GM19193 (cell line): ENCODE data around the gene ISCU.

ENCODE experiments used
- POLR2A ChIP-seq: IDR thresholded peaks from 4 replicates; pipeline ENCODE4 v1.6.1; 2011; ENCODE audit not compliant: insufficient read depth, insufficient read length; ENCODE audit errors: extremely low read depth

ISCU gene

DNA sequence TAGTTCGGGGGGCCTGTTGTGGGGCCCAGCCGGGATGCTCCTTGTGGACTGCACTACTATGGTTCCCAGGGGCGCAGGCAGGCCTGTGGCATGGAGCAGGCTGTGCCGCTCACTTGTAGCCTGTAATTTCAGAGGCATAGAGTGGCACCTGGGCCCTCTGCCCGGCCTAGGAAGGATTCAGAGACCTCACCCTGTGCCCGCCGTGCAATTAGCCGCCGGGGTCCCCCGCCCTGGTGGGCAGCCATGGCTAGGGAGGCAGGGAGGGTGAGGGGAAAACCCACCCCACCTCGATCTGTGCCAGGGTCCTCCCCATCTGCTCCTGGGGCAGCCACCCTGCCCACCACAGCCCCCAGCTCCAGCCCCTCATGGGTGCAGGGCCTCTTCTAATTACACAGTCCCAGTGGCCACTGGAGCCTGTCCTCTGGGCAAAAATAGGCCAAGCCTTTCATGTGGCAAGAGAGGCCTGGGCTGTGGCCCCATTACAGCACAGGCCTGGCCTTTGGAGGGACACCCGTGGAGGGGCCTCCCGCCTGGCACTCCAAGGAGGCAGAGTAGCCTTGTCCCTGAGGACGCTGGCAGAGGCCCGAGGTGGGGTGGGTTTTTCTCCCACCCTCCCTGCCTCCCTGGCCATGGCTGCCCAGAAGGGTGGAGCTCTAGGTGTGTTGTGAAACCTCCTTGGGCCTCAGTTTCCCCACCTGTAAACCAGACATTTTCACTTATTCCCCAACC lies 40.7 kb downstream of the ISCU start:
- no peak for TF ChIP-seq POLR2A

DNA sequence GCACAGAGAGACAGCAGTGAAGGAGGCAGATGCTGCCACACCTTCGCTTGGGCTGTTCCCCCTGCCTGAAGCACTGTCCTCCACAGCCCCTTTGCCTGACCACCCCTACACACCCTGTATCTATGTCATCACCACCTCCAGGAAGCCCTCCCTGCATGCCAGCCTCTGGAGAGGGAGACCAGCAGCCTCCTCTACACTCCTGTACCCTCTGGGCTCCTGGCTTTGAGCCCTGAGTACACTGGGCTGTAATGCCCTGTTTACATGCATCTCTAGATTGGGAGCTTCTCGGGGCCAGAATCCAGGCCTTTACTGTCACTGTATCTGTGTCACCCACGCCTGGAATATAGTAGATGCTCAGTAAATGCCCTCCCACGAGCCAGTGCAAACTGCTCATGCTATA lies 41.3 kb downstream of the ISCU start:
- TF ChIP-seq POLR2A = no peak

DNA sequence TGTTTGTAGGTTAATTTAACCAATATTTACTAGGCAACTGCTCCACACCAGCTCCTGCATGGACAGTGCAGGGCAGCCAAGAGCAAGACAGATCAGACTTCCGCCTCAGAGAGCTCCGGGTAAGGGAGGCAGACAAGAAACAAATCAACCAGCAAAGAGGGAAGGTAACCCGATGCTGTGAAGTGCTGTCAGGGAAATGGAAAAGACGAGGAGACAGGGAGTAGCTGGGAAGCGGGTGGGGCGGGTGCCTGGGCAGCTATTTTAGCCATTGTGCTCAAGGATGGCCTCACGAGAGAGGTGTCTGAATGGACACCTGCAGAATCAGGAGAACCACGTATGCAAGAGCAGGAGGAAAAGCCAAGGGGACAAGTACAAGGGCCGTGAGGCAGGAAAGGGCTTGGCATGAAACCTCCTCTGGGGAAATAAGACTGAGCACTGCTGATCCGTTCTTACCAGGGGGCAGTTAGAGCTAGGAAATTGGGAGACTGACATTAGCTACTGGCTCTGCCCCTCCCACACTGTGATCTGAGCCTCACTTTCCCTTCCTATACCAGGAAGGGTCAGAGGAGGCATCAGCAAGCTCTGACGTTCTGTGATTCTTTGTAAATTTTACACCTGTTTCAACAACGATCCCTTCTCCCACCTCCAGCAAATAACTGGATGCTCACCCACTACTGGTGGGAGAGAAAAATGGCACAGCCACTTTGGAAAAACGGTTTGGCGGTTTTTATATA lies 42.0 kb downstream of the ISCU start:
- no peak for TF ChIP-seq POLR2A

DNA sequence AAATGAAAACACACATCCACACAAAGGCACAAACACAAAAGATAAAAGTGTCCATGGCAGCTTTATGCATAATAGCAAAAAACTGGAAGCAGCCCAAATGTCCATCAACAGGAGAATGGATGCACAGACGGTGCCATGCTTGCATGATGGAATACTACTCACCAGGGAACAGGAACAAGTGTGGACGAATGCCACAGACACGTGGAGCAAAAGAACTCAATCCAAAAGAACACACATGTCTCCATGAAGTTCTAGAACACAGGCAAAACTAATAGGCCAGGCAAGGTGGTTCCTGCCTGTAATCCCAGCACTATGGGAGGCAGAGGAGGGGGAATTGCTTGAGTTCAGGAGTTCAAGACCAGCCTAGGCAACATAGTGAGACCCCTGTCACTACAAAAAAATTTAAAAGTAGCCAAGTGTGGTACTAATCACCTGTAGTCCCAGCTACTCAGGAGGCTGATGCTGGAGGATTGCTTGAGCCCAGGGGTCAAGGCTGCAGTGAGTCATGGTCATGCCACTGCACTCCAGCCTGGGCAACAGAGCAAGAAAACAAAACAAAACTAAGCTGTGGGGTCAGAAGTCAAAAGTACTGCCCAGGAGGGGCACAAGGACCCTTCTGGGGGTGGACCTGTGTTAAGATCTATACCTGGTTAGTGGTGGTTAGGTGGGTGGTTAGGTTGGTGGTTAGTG lies 42.7 kb downstream of the ISCU start:
- no peak for TF ChIP-seq POLR2A

DNA sequence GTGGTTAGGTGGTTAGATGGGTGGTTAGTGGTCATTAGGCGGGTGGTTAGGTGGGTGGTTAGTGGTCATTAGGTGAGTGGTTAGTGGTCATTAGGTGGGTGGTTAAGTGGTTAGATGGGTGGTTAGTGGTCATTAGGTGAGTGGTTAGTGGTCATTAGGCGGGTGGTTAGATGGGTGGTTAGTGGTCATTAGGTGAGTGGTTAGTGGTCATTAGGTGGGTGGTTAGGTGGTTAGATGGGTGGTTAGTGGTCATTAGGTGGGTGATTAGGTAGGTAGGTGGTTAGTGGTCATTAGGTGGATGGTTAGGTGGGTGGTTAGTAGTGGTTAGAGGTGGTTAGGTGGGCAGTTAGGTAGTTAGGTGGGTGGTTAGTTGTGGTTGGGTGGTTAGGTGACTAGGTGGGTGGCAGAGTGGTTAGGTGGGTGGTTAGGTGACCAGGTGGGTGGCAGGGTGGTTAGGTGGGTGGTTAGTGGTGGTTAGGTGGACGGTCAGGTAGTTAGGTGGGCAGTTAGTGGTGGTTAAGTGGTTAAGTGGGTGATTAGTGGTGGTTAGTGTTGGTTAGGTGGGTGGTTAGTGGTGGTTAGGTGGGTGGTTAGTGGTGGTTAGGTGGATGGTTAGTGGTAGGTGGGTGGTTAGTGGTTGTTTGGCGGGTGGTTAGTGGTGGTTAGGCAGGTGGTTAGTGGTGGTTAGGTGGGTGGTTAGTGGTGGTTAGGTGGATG lies 43.5 kb downstream of the ISCU start:
- TF ChIP-seq POLR2A = no peak

DNA sequence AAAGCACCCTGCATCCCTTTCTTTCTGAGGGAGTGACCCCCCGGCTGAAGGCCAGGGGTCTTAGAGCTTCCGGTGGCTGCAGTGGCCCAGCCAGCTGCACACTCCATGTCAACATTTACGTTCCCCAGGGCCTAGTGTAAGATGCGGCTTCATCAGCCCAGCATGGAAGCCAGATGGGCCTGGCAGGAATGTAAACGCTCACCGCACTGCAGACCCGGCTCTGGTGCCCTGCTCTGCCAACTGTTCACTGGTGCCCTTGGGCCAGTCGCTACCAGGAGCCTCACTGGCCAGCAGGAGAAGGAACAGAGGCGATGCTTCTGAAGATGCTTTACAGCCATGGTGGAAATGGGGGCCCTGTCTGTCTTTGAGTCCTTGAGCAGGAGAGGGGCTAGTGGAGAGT lies 44.1 kb downstream of the ISCU start:
- TF ChIP-seq POLR2A = no peak

DNA sequence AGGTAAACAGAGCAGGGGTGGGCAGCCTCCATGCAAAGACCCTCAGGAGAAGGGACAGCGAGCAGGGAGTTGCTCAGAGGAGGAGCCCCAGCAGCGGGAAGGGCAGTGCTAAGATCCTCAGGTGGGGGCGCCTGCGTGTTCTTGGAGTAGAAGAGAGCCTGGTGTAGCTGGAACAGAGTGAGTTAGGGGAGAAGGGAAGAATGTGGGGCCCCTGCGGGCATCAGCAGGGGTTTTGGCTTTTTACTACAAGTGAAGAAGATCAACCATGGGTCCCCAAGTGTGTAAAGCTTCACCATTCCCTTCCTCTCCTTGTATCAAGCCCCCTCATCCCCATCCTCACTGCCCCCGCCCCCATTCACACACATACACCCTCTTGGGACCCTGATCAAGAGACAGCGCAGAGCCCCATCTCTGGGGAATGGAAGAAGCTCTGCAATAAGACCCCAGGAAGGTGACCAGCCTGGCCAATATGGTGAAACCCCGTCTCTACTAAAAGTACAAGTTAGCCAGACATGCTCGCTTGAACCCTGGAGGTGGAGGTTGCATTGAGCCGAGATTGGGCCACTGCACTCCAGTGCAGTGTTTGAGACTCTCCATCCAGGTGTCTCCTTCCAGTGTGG lies 45.7 kb downstream of the ISCU start:
- TF ChIP-seq POLR2A = no peak

DNA sequence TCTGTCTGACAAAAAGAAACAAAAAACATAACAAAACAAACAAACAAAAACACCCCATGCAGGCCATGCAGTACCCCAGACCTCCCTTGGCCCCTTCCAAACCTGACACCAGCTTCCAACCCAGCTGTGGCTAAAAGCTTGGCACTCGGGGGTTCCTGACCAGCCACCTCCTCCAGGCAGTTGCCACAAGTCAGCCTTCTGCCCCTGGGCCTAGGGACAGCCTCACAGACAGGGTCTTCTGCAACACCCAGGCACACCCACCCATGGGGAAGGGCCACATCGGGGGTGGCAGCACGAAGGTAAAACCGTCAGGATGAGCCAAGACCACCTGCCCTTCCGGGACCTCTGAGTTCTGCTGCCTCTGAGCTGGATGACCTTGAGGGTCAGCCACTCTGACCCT lies 46.2 kb downstream of the ISCU start:
- TF ChIP-seq POLR2A = no peak

DNA sequence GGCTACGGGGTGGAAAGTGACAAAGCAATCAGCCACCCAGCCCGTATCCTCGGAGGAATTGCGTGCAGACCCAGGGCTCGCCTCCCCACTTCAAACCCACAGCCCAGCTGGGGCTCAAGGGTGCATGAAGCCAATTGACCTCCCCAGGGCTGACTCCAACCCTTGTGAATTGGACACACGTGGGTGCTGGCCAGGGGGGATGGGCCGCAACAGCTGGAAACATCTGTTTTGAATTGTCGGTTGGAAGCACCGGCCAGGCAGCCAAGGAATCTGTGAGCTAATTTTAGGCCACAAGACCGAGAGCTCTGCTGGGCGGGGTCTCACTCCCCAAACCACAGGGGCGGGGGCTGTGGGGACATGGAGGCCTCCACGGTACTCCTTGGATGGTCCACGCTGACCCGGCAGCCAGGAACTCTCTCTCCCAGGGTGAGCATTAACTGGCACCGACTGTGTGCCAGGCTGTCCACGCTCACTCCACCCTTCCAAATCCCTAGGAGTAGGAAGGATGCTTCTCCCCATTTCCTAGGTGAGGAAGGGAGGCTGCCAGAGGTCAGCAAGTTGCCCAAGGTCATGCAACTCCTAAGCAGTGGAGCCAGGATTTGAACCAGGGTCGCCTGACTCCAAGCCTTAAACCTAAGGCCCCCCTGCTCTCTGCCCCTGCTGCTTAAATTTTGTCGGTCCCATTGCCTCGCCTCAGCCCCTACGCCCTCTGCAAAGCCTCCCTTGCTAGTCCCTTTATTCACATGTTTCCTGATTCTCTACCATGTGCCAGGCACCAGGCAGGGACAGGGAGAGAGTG lies 47.3 kb downstream of the ISCU start:
- TF ChIP-seq POLR2A = no peak

DNA sequence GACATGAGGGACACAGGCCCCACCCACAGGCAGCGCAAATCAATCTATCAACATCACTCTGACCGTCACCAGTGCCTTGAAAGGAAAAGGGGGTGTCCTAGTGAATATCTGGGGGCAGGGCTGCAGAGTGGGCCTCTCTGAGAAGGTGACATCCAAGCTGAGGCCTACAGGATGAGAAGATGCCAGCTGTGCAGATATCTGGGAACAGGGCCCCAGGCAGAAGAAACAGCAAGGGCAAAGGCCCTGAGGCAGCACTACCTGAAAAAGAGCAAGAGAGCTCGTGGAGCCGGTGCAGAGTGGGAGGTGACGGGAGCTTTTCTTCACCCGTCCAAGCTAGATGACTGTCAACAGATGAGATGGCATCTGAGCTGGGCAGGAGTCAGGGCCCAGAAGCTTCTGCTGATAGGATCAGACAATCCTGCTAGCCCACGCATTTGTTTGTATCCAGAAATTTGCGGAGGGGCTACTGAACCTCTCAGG lies 48.0 kb downstream of the ISCU start:
- no peak for TF ChIP-seq POLR2A

DNA sequence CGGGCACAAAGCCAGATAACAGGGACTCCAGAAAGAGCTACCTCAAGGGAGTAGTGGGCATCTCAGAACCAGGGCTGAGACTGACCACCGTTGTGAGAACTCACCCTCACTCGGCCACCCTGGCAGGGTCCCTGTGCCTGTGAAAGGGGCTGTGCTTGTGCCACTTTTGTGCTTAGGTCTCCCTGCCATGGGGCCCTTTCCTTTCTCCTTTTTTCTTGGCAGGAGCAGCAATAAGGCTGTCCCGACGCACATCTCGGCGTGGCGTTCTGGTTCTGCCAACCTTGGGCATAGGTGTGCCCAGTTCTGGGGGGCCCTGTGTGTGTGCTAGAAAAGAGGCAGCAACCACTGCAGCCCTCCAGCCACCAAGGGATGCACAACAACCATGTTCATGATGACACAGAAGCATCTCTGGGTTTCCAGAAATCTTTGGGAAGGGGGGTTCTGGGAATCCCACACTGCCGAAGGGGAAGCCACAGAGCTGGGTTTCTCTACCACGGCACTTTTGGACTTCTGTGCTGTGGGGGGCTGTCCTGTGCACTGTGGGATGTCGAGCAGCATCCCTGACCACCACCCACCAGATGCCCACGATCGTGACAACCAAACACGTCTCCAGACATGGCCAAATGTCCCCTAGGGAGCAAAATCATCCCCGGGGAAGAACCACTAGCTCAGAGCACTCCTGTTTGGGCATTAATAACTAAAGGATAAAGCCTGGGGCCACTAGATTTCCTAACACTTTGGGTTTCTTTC lies 48.6 kb downstream of the ISCU start:
- no peak for TF ChIP-seq POLR2A

DNA sequence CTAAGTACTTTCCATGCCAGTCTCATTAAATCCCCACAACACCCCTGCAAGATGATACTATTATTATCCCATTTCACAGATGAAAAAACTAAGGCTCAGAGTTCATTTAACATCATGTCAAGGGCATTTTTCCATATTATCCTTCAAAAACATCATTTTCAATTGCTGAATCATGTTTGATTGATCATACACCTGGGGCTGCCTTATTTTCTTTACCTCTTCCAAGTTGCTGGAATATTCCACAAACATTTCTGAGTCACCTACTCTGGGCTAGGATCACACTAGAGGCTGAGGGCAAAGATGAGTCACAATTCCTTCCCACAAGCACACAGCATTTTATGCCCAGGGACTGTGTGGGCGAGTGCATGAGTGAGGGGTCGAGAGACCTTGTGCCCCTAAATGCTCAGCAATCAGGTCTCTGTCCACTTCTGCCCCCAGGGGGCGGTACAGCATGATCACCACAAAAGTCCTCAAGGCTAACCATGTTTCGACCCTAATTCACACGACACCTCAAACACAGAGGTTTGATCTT lies 49.6 kb downstream of the ISCU start:
- TF ChIP-seq POLR2A = no peak

DNA sequence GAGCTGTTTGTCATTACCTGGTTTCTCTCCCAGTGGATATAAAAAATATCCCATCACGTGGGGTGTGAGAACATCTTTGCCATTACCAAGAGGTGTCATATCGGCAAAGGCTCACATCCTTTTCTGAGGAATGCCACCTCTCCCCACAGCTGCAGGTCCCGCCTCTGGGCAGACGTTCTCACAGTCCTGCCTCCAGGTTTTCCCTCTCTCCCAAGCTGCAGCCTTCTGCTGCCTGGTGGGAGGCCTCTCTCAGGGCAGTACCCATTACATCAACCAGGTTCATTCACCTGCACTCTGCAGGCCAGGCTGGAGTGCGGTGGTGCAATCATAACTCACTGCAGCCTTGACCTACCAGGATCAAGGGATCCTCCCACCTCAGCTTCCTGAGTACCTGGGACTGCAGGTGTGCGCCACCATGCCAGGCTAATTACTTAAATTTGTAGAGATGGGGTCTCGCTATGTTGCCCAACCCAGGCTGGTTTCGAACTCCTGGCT lies 50.4 kb downstream of the ISCU start:
- TF ChIP-seq POLR2A = no peak

DNA sequence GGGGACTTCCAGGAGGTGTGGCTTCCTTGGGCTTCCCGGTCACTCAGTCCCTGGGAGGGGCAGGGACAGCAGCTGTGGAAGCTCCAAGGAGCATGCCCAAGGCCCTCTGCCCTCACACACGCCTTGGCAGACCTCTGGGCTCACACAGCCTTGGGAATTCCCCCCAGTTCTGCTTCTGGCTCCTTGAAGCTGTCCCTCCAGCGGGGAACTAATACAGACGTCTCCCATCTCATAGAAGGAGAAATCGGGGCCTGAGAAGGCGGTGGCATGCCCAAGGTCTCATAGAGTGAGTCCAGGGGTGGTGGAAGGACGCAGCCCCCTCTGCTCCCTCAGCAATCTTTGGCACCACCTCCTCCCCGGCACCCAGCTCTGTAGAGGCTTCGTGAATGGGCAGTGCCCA lies 51.2 kb downstream of the ISCU start:
- TF ChIP-seq POLR2A = no peak

DNA sequence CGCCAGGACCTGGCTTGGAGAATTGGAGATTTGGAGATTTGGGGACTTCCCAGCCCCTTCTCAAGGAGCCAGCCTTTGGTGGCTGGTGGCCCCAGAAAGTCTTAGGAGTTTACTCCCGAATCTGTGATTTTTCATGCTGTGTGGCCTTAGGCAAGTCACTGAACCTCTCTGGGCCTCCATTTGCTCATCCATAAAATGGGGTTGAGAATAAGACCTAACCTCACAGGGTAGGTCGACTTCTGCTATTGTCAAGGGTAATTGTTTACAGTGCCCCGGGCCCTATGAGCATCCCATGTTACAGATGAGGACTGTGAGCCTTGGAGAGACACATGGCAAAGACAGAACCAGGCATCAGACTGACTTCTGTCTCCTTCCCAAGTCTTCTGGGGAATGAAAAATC lies 51.6 kb downstream of the ISCU start:
- no peak for TF ChIP-seq POLR2A
